ENCODE results near the gene CKAP5.

DNA sequence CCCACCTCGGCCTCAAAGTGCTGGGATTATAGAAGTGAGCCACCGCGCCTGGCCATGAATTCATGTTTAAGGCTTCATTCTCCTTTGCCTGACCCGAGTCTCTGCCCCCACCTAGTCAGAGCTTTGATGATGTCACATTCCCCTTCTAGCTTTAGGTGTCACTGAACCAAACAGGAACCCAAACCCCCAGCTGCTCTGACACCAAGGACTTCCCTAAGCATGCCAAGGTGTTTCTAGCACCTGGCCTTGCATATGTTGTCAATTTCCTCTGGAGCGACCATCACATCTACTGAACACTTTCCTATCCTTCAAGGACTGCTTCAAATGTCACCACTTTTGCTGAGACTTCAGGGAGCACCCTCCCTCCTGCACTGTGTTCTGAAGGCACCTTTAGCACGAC lies 124.8 kb downstream of the CKAP5 start:
- TF ChIP-seq, protein P1, sequence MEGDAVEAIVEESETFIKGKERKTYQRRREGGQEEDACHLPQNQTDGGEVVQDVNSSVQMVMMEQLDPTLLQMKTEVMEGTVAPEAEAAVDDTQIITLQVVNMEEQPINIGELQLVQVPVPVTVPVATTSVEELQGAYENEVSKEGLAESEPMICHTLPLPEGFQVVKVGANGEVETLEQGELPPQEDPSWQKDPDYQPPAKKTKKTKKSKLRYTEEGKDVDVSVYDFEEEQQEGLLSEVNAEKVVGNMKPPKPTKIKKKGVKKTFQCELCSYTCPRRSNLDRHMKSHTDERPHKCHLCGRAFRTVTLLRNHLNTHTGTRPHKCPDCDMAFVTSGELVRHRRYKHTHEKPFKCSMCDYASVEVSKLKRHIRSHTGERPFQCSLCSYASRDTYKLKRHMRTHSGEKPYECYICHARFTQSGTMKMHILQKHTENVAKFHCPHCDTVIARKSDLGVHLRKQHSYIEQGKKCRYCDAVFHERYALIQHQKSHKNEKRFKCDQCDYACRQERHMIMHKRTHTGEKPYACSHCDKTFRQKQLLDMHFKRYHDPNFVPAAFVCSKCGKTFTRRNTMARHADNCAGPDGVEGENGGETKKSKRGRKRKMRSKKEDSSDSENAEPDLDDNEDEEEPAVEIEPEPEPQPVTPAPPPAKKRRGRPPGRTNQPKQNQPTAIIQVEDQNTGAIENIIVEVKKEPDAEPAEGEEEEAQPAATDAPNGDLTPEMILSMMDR (conservative IDR thresholded peaks at IDR 0.05; ENCODE audit: low read depth, low read length): no peak
- TF ChIP-seq EZH2 (IDR thresholded peaks at IDR 0.05; ENCODE audit: borderline replicate concordance, low read depth, low read length, poor library complexity, severe bottlenecking): no peak
